ENCODE measurements around the gene CEP70.
"Not testable (repeated sequence)": the region's sequence is repeated elsewhere in the genome, so short reads cannot be mapped to it uniquely, and the experiment has no call there.

CEP70 gene

GRCh38 chr3:138591392-138591791 is 2.7 kb downstream of the CEP70 start:
- DNase-seq = no peak

DNA sequence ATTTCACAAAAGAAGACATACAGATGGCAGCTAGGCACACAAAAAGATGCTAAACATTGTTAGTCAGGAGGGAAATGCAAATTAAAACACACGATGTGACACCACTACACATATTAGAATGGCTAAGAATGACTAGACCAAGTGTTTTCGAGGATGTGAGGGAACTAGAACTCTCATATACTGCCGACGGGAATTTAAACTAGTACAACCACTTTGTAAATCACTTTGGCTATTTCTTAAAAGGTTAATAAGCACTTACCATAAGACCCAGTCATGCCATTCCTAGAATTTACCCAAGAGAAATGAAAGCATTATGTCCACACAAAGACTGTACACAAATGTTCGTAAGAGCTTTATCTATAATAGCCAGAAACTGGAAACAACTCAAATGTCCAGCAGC is 5.6 kb downstream of the CEP70 start:
- no peak for DNase-seq

GRCh38 chr3:138587374-138587773 is 6.7 kb downstream of the CEP70 start:
- DNase-seq = no peak

DNA sequence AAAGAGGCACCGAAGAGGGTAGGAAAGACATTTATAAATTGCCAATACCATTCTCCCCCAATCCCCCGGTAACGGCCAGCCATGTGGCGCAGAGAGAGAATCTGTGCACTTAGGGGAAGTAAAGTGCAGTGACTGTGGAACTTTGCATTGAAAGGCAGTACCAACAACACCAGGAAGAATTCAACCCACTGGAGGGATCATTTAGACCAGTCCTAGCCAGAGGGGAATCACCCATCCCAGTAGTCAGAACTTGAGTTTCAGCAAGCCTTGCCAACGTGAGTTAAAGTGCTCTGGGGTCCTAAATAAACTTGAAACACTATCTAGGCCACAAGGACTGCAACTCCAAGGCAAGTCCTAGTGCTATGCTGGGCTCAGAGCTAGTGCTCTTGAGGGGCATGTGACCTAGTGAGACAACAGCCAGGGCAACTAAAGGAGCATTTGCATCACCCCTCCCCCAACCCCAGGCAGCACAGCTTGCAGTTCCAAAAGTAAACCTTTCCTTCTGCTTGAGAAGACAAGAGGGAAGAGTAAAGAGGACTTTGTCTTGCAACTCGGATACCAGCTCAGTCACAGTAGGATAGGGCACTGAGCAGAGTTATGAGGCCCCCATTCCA is 15.0 kb downstream of the CEP70 start:
- DNase-seq = no peak

GRCh38 chr3:138578141-138578540 is 15.9 kb downstream of the CEP70 start:
- DNase-seq = no peak

GRCh38 chr3:138573138-138573537 is 20.9 kb downstream of the CEP70 start:
- DNase-seq = no peak

DNA sequence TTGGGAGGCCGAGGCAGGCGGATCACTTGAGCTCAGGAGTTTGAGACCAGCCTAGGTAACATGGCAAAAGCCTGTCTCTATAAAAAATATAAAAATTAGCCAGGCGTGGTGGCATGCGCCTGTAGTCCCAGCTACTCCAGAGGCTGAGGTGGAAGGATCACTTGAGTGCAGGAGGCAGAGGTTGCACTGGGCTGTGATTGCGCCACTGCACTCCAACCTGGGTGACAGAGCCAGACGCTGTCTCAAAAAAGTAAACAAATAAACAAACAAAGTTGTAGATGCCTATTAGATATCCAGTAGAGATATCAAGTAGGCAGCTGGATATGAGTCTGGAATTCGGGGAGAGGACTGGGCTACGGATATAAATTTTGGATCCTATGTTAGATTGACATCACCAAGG is 24.4 kb downstream of the CEP70 start:
- not testable (repeated sequence) for DNase-seq

DNA sequence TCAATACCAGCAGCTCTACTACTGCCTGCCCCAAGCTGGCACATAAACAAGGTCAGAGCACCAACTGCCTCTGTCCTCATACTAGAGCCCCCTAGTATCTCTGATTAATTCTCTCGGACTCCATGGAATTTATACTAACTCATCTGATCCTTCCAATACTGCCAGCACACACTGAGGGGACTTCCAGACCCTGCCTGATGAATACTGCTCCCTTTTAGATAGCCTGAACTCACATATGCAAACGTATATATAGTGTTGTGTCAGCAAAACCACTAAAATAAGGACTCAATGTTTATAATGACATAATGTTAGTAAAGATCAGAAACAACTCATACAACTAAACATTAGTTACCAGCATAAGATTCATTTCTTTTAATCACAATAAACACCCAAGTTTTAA is 25.0 kb downstream of the CEP70 start:
- no peak for DNase-seq

DNA sequence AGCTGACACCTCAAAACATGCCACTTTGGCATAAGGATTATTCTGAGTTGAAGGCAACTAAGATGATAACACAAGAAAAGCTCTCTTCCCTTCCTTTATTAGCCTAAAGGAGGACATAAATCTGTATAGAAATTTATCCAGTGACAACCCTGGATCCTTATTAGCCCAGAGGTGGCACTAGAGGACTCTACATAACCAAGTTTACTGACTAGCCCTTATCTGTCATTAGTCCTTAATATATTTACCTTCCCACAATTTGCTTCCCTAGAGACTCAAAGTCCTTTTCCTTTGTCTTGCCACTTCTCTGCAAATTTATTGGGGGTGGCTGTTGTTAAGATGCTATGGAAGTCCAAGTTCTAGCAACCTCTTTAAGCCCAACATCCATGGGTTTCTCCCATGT is 26.7 kb downstream of the CEP70 start:
- no peak for DNase-seq

DNA sequence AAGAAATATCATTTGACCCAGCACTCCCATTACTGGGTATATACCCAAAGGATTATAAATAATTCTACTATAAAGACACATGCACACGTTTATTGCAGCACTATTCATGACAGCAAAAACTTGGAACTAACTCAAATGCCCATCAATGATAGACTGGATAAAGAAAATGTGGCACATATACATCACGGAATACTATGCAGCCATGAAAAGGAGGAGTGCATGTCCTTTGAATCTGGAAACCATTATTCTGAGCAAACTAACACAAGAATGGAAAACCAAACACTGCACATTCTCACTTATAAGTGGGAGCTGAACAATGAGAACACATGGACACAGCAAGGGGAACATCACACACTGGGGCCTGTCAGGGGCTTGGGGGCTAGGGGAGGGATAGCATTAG is 27.8 kb downstream of the CEP70 start:
- not testable (repeated sequence) for DNase-seq

DNA sequence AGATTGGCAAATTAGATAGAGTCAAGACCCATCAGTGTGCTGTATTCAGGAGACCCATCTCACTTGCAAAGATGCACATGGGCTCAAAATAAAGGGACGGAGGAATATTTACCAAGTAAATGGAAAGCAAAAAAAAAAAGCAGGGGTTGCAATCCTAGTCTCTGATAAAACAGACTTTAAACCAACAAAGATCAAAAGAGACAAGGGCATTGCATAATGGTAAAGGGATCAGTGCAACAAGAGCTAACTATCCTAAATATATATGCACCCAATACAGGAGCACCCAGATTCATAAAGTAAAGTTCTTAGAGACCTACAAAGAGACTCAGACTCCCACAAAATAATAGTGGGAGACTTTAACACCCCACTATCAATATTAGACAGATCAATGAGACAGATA is 31.2 kb downstream of the CEP70 start:
- not testable (repeated sequence) for DNase-seq

DNA sequence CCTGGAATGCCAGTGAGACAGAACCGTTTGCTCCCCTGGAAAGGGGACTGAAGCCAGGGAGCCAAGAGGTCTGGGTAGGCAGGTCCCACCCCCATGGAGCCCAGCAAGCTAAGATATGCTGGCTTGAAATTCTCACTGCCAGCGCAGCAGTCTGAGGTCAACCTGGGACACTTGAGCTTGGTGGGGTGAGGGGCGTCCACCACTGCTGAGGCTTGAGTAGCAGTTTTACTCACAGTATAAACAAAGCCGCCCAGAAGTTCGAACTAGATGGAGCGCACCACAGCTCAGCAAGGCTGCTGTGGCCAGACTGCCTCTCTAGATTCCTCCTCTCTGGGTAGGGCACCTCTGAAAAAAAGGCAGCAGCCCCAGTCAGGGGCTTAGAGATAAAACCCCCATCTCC is 33.6 kb downstream of the CEP70 start:
- no peak for DNase-seq

- DNase-seq = no peak
Observed at GRCh38 chr3:138559134-138559533, 34.9 kb downstream of the CEP70 start.

DNA sequence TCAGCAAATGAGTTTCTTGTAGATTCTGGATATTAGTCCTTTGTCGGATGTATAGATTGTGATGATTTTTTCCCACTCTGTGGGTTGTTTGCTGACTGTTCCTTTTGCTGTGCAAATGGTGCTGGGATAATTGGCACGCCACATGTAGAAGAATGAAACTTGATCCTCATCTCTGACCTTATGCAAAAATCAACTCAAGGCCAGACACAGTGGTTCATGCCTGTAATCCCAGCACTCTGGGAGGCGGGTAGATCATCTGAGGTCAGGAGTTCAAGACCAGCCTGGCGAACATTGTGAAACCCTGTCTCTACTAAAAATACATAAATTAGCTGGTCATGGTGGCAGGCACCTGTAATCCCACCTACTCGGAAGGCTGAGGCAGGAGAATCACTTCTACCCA is 39.3 kb downstream of the CEP70 start:
- not testable (repeated sequence) for DNase-seq

GRCh38 chr3:138550958-138551357 is 43.1 kb downstream of the CEP70 start:
- not testable (repeated sequence) for DNase-seq

GRCh38 chr3:138549179-138549977 is 44.7 kb downstream of the CEP70 start:
- no peak for DNase-seq

GRCh38 chr3:138547342-138547975 is 46.6 kb downstream of the CEP70 start:
- DNase-seq = no peak

GRCh38 chr3:138544546-138544945 is 49.5 kb downstream of the CEP70 start:
- DNase-seq = no peak

DNA sequence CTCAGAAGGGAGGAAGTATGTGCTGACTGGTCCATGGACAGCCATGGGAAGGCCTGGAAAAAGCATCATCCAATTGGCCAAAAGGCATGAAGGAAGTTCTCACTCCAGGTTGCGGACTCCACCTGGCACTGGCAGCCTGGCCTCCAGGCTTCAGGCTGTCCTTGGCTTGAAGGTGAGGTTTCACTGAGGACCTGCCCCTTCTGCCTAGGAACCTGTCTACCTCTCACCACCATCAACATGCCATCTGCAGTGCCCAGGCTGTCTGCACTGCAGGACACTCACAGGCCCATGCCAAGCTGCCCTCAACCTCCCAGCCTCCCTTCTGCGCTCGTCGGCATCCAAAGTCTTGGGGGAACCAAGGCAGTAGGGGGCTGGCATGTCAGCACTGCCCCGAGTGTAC is 51.1 kb downstream of the CEP70 start:
- no peak for DNase-seq

DNA sequence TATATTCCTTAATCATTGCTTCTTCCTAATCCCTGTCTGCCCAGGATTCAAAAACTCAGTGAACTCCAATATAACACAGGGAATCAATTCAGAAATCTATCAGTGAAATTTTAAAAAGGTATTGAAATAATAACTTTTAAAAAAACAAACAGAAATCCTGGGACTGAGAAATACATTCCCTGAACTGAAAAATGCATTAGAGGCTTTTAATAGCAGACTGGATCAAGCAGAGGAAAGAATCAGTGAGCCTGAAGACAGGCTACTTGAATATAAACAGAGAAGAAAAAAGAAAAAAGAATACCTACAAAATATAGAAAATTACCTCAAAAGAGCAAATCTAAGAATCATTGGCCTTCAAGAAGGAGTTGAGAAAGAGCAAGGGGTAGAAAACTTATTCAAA is 54.7 kb downstream of the CEP70 start:
- no peak for DNase-seq

GRCh38 chr3:138521445-138521844 is 72.6 kb downstream of the CEP70 start:
- not testable (repeated sequence) for DNase-seq

DNA sequence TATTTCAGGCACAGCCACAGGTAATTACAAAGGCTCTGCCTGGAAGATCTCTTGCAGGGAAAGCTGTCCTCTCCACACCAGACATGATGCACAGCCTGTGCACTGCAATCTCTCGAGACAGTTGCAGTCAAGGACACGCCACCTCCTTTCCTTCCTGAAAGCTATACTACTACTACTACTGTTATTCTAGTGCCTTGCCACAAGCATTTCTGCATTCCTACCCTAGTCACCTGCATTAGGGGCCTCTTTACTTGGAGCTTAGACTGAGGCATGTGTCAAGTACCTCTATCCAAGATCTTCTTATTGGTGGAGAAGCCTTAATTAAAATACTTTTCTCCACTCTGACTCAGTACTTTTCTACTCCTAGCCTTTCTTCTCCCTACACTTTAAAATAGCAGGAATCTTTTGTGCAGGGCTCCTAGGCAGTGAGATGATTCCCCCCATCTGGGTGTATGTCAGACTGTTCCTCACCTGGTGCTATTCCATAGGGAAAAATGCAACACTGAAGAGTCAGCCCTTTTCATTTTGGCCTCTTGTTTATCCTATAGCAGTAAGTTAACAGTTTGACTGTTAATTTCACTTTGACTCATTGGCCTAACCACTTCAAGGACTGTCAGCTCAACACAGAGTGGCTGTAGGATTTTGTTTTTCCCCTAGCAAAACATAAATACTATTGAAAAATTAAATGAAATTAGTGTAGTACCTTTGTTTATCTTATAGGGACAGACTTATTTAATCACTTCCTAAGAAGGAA is 80.8 kb downstream of the CEP70 start:
- DNase-seq = no peak

DNA sequence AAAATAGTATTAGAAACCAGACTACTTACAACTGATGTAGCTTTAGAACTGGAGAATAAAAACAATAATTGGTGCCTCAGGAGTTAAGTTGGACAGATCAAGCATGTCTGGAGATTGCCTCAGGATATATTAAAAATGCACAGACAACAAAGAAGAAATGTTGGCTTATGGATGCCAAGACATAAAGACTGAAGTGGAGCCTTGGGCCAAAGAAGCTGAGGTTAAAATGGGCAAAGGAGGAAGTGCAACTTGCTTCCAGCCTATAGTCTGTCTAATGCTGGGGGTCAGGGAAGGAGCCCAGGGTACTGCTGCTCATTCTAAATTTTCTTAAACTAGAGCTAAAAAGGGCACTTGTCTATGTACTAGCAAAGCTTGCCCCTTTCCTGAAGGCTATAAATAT is 82.1 kb downstream of the CEP70 start:
- no peak for DNase-seq

DNA sequence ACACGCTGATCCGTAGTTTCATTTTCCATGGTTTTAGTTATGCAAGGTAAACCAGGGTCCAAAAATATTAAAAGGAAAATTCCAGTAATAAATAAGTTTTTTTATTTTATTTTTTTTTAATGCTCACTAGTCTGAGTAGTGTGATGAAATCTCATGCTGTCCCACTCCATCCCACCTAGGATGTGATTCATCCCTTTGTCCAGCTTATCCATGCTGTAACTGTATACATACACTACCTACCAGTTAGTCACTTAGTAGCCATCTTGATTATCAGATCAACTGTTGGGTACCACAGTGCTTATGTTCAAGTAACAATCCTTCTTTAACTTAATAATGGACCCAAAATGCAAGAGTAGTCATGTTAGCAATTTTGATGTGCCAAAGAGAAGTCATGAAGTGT is 84.5 kb downstream of the CEP70 start:
- no peak for DNase-seq

Data from NCI-H2029 treated with DMSO at 0.1 percent for 48 hours (cell line).